ENCODE measurements around the gene FNBP1. TPM values are rescaled to one million over a fixed set of nuclear protein-coding genes. Genes with fewer than 3 reads are reported as not detected.

The FNBP1 gene
- total and polyA plus RNA-seq, 5 donors from 2014 or later = 147 to 253 (median 207) TPM

- H3K4me3 Mint-ChIP-seq = peak overlapping the region; percentile 94 to 99 (median 96)
- no peaks in the 10 kb centered on the region for H3K27me3 ChIP-seq (ENCODE audit: control insufficient read depth, insufficient read depth, low read length)
- peaks cover 23% of the 10 kb centered on the region for H3K4me1 ChIP-seq (ENCODE audit: control insufficient read depth, insufficient read depth, low read length, poor library complexity, severe bottlenecking)
- peaks cover 5% of the 10 kb centered on the region for H3K36me3 ChIP-seq (ENCODE audit: control insufficient read depth, insufficient read depth, low read length)
- H3K36me3 Mint-ChIP-seq = peaks cover 8% of the 10 kb centered on the region
- H3K4me3 ChIP-seq (ENCODE audit: low read depth, low read length) = peak overlapping the region; percentile 86
- H3K9me3 Mint-ChIP-seq = no peaks in the 10 kb centered on the region
- peak overlapping the region; percentile 87 to 95 (median 94) for H3K27ac Mint-ChIP-seq
- no peaks in the 10 kb centered on the region for H3K27me3 Mint-ChIP-seq
- DNase-seq (no peak), ATAC-seq (ENCODE audit: low read depth in 2 of 2) (no peak)
- H3K9me3 ChIP-seq (ENCODE audit: control insufficient read depth in 2 of 2, low read length in 2 of 2) = no peaks in the 10 kb centered on the region
- H3K4me1 Mint-ChIP-seq = peaks cover 11 to 57% (median 28%) of the 10 kb centered on the region in 4 donors
- peak overlapping the region; percentile 91 for H3K27ac ChIP-seq (ENCODE audit: insufficient read depth, low read length, poor library complexity, severe bottlenecking)
Measured at GRCh38 chr9:130054325-130054786, 11.4 kb upstream of the FNBP1 start.

DNA sequence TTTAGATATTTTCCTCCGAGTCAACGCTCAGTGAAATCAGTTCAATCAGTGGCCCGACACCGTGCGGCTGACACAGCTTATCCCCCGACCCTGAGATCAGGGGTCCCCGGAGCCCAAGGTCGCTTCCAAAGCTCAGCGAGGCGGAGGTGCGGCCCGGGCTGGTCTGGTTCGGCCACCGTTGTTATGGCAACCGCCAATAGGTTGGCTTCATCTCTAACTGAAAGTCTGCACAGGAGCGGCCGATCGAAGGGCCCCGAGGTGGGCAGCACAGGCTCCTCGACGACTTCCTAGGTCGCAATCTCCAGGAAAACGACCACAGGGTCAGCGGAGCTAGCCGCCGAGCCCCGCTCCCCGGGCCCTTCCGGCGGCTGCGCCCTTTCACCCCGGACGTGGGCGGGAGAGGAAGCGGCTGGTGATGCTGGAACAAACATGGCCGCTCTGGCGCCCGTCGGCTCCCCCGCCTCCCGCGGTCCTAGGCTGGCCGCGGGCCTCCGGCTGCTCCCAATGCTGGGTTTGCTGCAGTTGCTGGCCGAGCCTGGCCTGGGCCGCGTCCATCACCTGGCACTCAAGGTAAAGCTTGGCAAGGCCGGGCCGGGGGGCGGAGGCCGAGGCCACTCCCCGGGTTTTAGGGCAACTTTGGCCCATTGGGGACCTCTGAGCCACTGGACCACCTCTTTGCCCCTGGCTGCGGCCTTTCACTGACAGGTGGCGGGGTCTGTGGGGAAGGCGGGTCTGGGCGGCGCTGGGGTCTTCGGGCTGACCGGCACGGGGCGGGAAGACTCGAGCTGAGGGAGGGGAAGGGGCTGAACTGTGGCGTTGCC lies 10.7 kb upstream of the FNBP1 start, which contains the start of gene GPR107:
TSS of gene GPR107 (plus strand) at position 403 of the 821 bp plus-strand sequence. CDS start at position 430, 27 bp downstream.
- Histone ChIP-seq H3K36me3 (ENCODE audit: control insufficient read depth, insufficient read depth, low read length) (no peaks in the 10 kb centered on the region), H3K9me3 (ENCODE audit: control insufficient read depth in 2 of 2, low read length in 2 of 2) (no peaks in the 10 kb centered on the region), H3K4me3 (ENCODE audit: low read depth, low read length) (peak within 1 kb of the TSS; percentile 86), H3K4me1 (ENCODE audit: control insufficient read depth, insufficient read depth, low read length, poor library complexity, severe bottlenecking) (peaks cover 23% of the 10 kb centered on the region), H3K27ac (ENCODE audit: insufficient read depth, low read length, poor library complexity, severe bottlenecking) (peak within 1 kb of the TSS; percentile 91), H3K27me3 (ENCODE audit: control insufficient read depth, insufficient read depth, low read length) (no peaks in the 10 kb centered on the region)
- peak; percentile 91 to 96 for ATAC-seq (ENCODE audit: low read depth in 2 of 2)
- Mint-ChIP-seq H3K4me3 (peak within 1 kb of the TSS; percentile 94 to 99 (median 96)), H3K4me1 (peaks cover 11 to 52% (median 28%) of the 10 kb centered on the region in 4 donors), H3K27me3 (no peaks in the 10 kb centered on the region), H3K36me3 (peaks cover 5% of the 10 kb centered on the region), H3K9me3 (no peaks in the 10 kb centered on the region), H3K27ac (peak within 1 kb of the TSS; percentile 87 to 95 (median 94))
- DNase-seq = peak; percentile 71 to 77 (median 77)

DNA sequence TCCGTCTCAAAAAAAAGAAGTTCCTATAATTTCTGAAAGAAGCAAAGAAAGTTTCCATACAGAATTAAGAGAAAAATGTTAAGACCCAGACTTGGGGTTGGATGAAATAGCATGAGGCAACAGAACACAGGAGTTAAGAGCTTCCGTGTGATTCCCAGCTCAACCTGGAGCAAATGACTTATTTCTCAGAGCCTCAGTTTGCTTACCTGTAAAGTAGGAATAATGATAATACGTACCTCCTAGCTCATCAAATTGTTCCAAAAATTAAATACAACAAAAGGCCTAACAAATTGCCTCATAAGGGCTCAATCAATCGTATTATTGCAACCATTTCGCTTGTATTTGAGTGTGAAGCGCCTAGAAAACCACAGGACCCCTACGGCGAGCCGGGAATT lies 10.1 kb upstream of the FNBP1 start:
- ATAC-seq (ENCODE audit: low read depth in 2 of 2) (no peak), DNase-seq (no peak)
- peak overlapping the region; percentile 83 to 90 (median 89) for H3K27ac Mint-ChIP-seq
- no peaks in the 10 kb centered on the region for H3K27me3 ChIP-seq (ENCODE audit: control insufficient read depth, insufficient read depth, low read length)
- H3K4me3 Mint-ChIP-seq = peak overlapping the region; percentile 94 to 99 (median 96)
- H3K36me3 Mint-ChIP-seq = peaks cover 2% of the 10 kb centered on the region
- H3K4me3 ChIP-seq (ENCODE audit: low read depth, low read length) = peak overlapping the region; percentile 86
- no peaks in the 10 kb centered on the region for H3K27me3 Mint-ChIP-seq
- H3K9me3 Mint-ChIP-seq = no peaks in the 10 kb centered on the region
- peak overlapping the region; percentile 91 for H3K27ac ChIP-seq (ENCODE audit: insufficient read depth, low read length, poor library complexity, severe bottlenecking)
- peaks cover 23% of the 10 kb centered on the region for H3K4me1 ChIP-seq (ENCODE audit: control insufficient read depth, insufficient read depth, low read length, poor library complexity, severe bottlenecking)
- no peaks in the 10 kb centered on the region for H3K36me3 ChIP-seq (ENCODE audit: control insufficient read depth, insufficient read depth, low read length)
- no peaks in the 10 kb centered on the region for H3K9me3 ChIP-seq (ENCODE audit: control insufficient read depth in 2 of 2, low read length in 2 of 2)
- H3K4me1 Mint-ChIP-seq = peaks cover 11 to 50% (median 26%) of the 10 kb centered on the region in 4 donors

DNA sequence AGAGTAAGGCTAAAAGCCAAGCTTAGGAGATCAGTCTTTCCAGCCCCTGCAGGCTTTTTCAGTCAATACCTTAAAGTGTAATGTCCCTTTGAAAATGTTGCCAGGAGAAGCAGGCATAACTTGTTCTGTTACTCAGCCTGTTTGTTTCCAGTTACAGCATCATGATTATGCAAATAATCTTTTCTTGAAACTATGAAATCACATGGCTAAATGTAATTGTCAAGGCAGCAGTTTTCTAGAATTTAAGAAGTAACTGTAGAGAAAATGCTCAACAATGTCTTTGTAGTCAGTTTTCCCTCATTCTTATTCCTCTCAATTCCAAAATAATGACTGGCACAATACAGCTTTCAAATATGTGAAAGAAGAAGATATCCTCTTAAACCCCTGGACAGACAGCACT lies 8.9 kb upstream of the FNBP1 start:
- Histone ChIP-seq H3K4me1 (ENCODE audit: control insufficient read depth, insufficient read depth, low read length, poor library complexity, severe bottlenecking) (peaks cover 23% of the 10 kb centered on the region), H3K27ac (ENCODE audit: insufficient read depth, low read length, poor library complexity, severe bottlenecking) (no peak overlapping the region), H3K9me3 (ENCODE audit: control insufficient read depth in 2 of 2, low read length in 2 of 2) (no peaks in the 10 kb centered on the region), H3K27me3 (ENCODE audit: control insufficient read depth, insufficient read depth, low read length) (no peaks in the 10 kb centered on the region), H3K4me3 (ENCODE audit: low read depth, low read length) (peak overlapping the region; percentile 34), H3K36me3 (ENCODE audit: control insufficient read depth, insufficient read depth, low read length) (no peaks in the 10 kb centered on the region)
- peak overlapping the region in 2 of 3 donors; percentile 10 to 69 for H3K27ac Mint-ChIP-seq
- no peaks in the 10 kb centered on the region for H3K27me3 Mint-ChIP-seq
- H3K4me1 Mint-ChIP-seq = peaks cover 12 to 46% (median 24%) of the 10 kb centered on the region in 4 donors
- ATAC-seq (ENCODE audit: low read depth in 2 of 2) = no peak
- H3K4me3 Mint-ChIP-seq = peak overlapping the region; percentile 55 to 99 (median 73)
- no peak for DNase-seq
- no peaks in the 10 kb centered on the region for H3K9me3 Mint-ChIP-seq
- no peaks in the 10 kb centered on the region for H3K36me3 Mint-ChIP-seq

GRCh38 chr9:130050462-130050861 lies 7.5 kb upstream of the FNBP1 start:
- H3K27ac ChIP-seq (ENCODE audit: insufficient read depth, low read length, poor library complexity, severe bottlenecking) = no peak overlapping the region
- H3K4me1 Mint-ChIP-seq = peaks cover 18 to 50% (median 32%) of the 10 kb centered on the region in 4 donors
- H3K9me3 ChIP-seq (ENCODE audit: control insufficient read depth in 2 of 2, low read length in 2 of 2) = no peaks in the 10 kb centered on the region
- H3K36me3 ChIP-seq (ENCODE audit: control insufficient read depth, insufficient read depth, low read length) = no peaks in the 10 kb centered on the region
- ATAC-seq (ENCODE audit: low read depth in 2 of 2) (no peak), DNase-seq (no peak)
- H3K4me3 ChIP-seq (ENCODE audit: low read depth, low read length) = no peak overlapping the region
- H3K9me3 Mint-ChIP-seq = no peaks in the 10 kb centered on the region
- H3K27me3 Mint-ChIP-seq = no peaks in the 10 kb centered on the region
- peaks cover 35% of the 10 kb centered on the region for H3K4me1 ChIP-seq (ENCODE audit: control insufficient read depth, insufficient read depth, low read length, poor library complexity, severe bottlenecking)
- H3K27me3 ChIP-seq (ENCODE audit: control insufficient read depth, insufficient read depth, low read length) = no peaks in the 10 kb centered on the region
- no peaks in the 10 kb centered on the region for H3K36me3 Mint-ChIP-seq
- peak overlapping the region in 3 of 4 donors; percentile 29 to 86 (median 83) for H3K4me3 Mint-ChIP-seq
- peak overlapping the region in 2 of 3 donors; percentile 35 to 69 for H3K27ac Mint-ChIP-seq

- Mint-ChIP-seq H3K4me3 (peak overlapping the region in 1 of 4 donors; percentile 83), H3K9me3 (no peaks in the 10 kb centered on the region), H3K27me3 (no peaks in the 10 kb centered on the region), H3K27ac (peak overlapping the region in 2 of 3 donors; percentile 51 to 83), H3K36me3 (no peaks in the 10 kb centered on the region), H3K4me1 (peaks cover 23 to 51% (median 36%) of the 10 kb centered on the region in 4 donors)
- Histone ChIP-seq H3K36me3 (ENCODE audit: control insufficient read depth, insufficient read depth, low read length) (no peaks in the 10 kb centered on the region), H3K9me3 (ENCODE audit: control insufficient read depth in 2 of 2, low read length in 2 of 2) (no peaks in the 10 kb centered on the region), H3K27ac (ENCODE audit: insufficient read depth, low read length, poor library complexity, severe bottlenecking) (no peak overlapping the region), H3K27me3 (ENCODE audit: control insufficient read depth, insufficient read depth, low read length) (no peaks in the 10 kb centered on the region), H3K4me3 (ENCODE audit: low read depth, low read length) (no peak overlapping the region), H3K4me1 (ENCODE audit: control insufficient read depth, insufficient read depth, low read length, poor library complexity, severe bottlenecking) (peaks cover 38% of the 10 kb centered on the region)
- DNase-seq = no peak
- no peak for ATAC-seq (ENCODE audit: low read depth in 2 of 2)
Measured at GRCh38 chr9:130049431-130050210, 6.6 kb upstream of the FNBP1 start.

DNA sequence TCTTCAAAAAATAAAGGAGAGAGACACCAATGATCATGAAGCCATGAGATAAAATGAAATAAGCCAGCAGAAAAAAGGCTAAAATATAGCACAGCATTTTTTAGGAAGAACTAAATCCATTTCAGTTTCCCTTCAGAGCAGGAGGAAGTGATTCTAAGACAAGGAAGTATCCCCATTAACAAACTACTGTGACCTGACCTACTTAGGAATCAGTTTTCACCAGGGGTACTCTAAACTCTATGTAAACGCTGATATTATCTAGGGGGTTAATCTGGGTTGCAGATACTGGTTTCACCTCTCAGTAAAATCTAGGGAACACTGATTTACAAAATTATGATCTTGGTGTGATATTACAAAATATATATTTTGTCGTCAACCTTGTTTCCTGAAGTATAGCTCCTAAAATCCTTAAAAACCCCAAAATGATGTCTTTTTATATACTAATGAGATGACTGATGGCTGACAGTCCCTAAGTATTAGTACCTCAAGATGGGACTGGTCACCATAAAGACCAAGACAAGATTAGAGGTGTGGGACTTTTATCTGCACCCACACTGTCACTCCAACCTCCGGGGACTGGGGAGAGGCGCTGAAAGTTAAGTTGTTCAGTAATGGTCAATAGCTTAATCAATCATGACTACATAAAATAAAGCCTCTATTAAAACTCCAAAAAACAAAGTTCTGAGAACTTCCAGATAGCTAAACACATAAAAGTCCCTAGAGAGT lies 2.9 kb upstream of the FNBP1 start:
- Mint-ChIP-seq H3K27me3 (peaks cover 5% of the 10 kb centered on the region), H3K27ac (peak overlapping the region; percentile 31 to 99 (median 82)), H3K36me3 (peaks cover 11% of the 10 kb centered on the region), H3K9me3 (no peaks in the 10 kb centered on the region), H3K4me1 (peaks cover 14 to 45% (median 34%) of the 10 kb centered on the region in 4 donors), H3K4me3 (peak overlapping the region; percentile 85 to 97 (median 96))
- Histone ChIP-seq H3K27me3 (ENCODE audit: control insufficient read depth, insufficient read depth, low read length) (no peaks in the 10 kb centered on the region), H3K36me3 (ENCODE audit: control insufficient read depth, insufficient read depth, low read length) (no peaks in the 10 kb centered on the region), H3K9me3 (ENCODE audit: control insufficient read depth in 2 of 2, low read length in 2 of 2) (no peaks in the 10 kb centered on the region), H3K4me3 (ENCODE audit: low read depth, low read length) (peak overlapping the region; percentile 77), H3K27ac (ENCODE audit: insufficient read depth, low read length, poor library complexity, severe bottlenecking) (peak overlapping the region; percentile 87), H3K4me1 (ENCODE audit: control insufficient read depth, insufficient read depth, low read length, poor library complexity, severe bottlenecking) (peaks cover 38% of the 10 kb centered on the region)
- ATAC-seq (ENCODE audit: low read depth in 2 of 2) = no peak
- DNase-seq = no peak

Measured in CD4-positive, CD25-positive, alpha-beta regulatory T cell (primary cell).